ENCODE results near the gene PPP1R13B. TPM values are rescaled to one million over a fixed set of nuclear protein-coding genes. Genes with fewer than 3 reads are reported as not detected.
A peak's percentile ranks its signal among the peaks of the same experiment; 100 is the strongest.

The PPP1R13B gene
- total RNA-seq, 1 donor from 2014 or later, result 2.5 TPM

DNA sequence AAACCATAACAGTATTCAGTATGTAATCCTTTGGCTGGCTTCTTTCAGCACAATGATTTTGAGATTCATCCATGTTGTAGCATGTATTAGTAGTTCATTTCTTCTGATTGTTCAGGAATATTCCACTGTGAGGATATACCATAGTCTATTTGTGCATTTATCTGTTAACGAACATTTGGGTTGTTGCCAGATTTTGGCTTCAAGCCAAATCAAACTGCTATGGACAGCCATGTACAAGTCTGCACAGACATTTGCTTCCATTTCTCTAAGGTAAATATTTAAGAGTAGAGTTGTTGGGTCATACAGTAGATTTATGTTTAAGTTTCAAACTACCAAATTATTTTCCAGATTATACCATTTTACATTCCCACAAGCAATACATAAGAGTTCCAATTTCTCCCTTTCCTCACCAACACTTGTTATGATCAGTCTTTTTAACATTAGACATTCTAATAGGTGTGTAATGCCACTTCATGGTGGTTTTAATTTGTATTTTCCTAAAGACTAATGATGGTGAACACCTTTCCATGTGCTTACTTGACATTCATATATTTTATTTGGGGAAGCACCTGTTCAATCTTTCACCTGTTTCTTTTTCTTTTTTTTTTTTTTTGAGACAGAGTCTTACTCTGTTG is 75.2 kb downstream of the PPP1R13B start:
- H2AFZ ChIP-seq (replicated peaks), result no peak overlapping the region
- no peaks in the 10 kb centered on the region for H3K79me2 ChIP-seq (ENCODE audit: low read depth)
- H3K9ac ChIP-seq, result no peak overlapping the region
- H3K9me3 ChIP-seq (ENCODE audit: low read depth), result peaks cover 4% of the 10 kb centered on the region
- Mint-ChIP-seq H3K4me3 (no peak overlapping the region), H3K27me3 (ENCODE audit: insufficient read depth, low read depth) (peaks cover 2% of the 10 kb centered on the region), H3K36me3 (peaks cover 3% of the 10 kb centered on the region), H3K9me3 (peaks cover 7% of the 10 kb centered on the region), H3K27ac (no peak overlapping the region), H3K4me1 (peaks cover 4% of the 10 kb centered on the region)
- H3K4me3 ChIP-seq, result no peak overlapping the region
- no peak for TF ChIP-seq EZH2phosphoT487 (IDR thresholded peaks at IDR 0.05)
- no peak overlapping the region for H3K27ac ChIP-seq
- no peaks in the 10 kb centered on the region for H3F3A ChIP-seq (ENCODE audit: low read depth)
- no peaks in the 10 kb centered on the region for H3K4me1 ChIP-seq
- no peaks in the 10 kb centered on the region for H3K36me3 ChIP-seq
- H3K4me2 ChIP-seq, result no peak overlapping the region
- no peaks in the 10 kb centered on the region for H4K20me1 ChIP-seq (ENCODE audit: low read depth)
- H3K27me3 ChIP-seq, result no peaks in the 10 kb centered on the region
- no peak for DNase-seq (ENCODE audit: low spot score)

DNA sequence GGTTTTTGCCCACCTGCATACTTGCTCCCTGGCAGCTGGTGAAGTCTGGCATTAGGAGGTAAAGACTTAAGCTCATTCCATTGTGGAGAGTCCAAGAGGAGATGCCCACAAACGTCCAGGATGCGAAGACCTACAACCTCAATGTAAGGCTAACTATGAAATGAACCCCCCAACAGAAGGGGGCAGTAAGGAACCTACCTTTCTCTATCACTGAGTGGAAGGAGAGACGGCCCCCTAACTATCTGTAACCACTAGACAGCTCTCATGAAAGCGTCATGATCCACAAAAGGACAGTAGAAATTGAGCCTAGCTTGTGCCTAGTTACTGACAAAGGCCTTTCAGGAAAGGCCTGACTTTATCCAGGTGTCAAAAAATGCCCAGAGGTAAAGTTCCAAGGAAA is 76.5 kb downstream of the PPP1R13B start:
- Mint-ChIP-seq H3K9me3 (peaks cover 7% of the 10 kb centered on the region), H3K27ac (no peak overlapping the region), H3K4me1 (peaks cover 4% of the 10 kb centered on the region), H3K27me3 (ENCODE audit: insufficient read depth, low read depth) (peaks cover 2% of the 10 kb centered on the region), H3K4me3 (no peak overlapping the region), H3K36me3 (peaks cover 3% of the 10 kb centered on the region)
- TF ChIP-seq EZH2 (IDR thresholded peaks at IDR 0.05), result no peak
- peak; percentile 33 for TF ChIP-seq CTCF (IDR thresholded peaks at IDR 0.05)
- DNase-seq (ENCODE audit: low spot score), result peak; percentile 21
- Histone ChIP-seq H3K4me3 (no peak overlapping the region), H3K79me2 (ENCODE audit: low read depth) (no peaks in the 10 kb centered on the region), H3F3A (ENCODE audit: low read depth) (no peaks in the 10 kb centered on the region), H3K9me3 (ENCODE audit: low read depth) (peaks cover 4% of the 10 kb centered on the region), H3K4me1 (no peaks in the 10 kb centered on the region), H3K27me3 (no peaks in the 10 kb centered on the region), H4K20me1 (ENCODE audit: low read depth) (no peaks in the 10 kb centered on the region), H3K9ac (no peak overlapping the region), H3K27ac (no peak overlapping the region), H3K4me2 (no peak overlapping the region), H3K36me3 (no peaks in the 10 kb centered on the region), H2AFZ (replicated peaks) (no peak overlapping the region)

DNA sequence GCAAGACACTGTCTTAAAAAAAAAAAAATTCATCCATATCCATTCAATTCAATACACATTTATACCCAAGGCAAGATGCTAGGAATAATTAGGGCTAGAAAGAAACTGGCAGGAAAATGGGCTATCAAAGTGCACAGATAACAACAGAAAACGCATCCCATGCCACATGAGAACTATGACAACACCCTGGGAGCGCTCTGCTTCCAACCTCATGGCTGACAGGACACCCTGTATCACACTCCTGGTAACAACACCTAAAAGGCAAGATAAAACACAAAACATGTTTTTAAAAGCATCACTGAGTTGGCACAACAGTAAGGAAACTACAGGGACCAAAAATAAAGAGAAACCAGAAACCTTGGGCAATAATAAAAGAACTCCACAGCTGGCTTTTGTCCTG is 76.9 kb downstream of the PPP1R13B start:
- Histone ChIP-seq H3K79me2 (ENCODE audit: low read depth) (no peaks in the 10 kb centered on the region), H3K4me3 (no peak overlapping the region), H2AFZ (replicated peaks) (no peak overlapping the region), H3K27me3 (no peaks in the 10 kb centered on the region), H3K36me3 (no peaks in the 10 kb centered on the region), H3K9me3 (ENCODE audit: low read depth) (peaks cover 4% of the 10 kb centered on the region), H4K20me1 (ENCODE audit: low read depth) (no peaks in the 10 kb centered on the region), H3K4me1 (no peaks in the 10 kb centered on the region), H3K9ac (no peak overlapping the region), H3F3A (ENCODE audit: low read depth) (no peaks in the 10 kb centered on the region), H3K4me2 (no peak overlapping the region), H3K27ac (no peak overlapping the region)
- peaks cover 8% of the 10 kb centered on the region for H3K9me3 Mint-ChIP-seq
- TF ChIP-seq EZH2phosphoT487 (IDR thresholded peaks at IDR 0.05), result no peak
- TF ChIP-seq CTCF (IDR thresholded peaks at IDR 0.05), result no peak
- TF ChIP-seq EZH2 (IDR thresholded peaks at IDR 0.05), result no peak
- DNase-seq (ENCODE audit: low spot score), result no peak
- no peak overlapping the region for H3K27ac Mint-ChIP-seq
- peaks cover 4% of the 10 kb centered on the region for H3K4me1 Mint-ChIP-seq
- peaks cover 3% of the 10 kb centered on the region for H3K36me3 Mint-ChIP-seq
- no peak overlapping the region for H3K4me3 Mint-ChIP-seq
- H3K27me3 Mint-ChIP-seq (ENCODE audit: insufficient read depth, low read depth), result peaks cover 2% of the 10 kb centered on the region

GRCh38 chr14:103767336-103767894 is 80.0 kb downstream of the PPP1R13B start:
- Histone ChIP-seq H3F3A (ENCODE audit: low read depth) (no peaks in the 10 kb centered on the region), H3K36me3 (no peaks in the 10 kb centered on the region), H3K4me1 (peaks cover 5% of the 10 kb centered on the region), H3K9ac (no peak overlapping the region), H3K4me3 (no peak overlapping the region), H2AFZ (replicated peaks) (no peak overlapping the region), H3K27me3 (no peaks in the 10 kb centered on the region), H3K79me2 (ENCODE audit: low read depth) (no peaks in the 10 kb centered on the region), H3K9me3 (ENCODE audit: low read depth) (peaks cover 4% of the 10 kb centered on the region), H4K20me1 (ENCODE audit: low read depth) (no peaks in the 10 kb centered on the region), H3K4me2 (no peak overlapping the region), H3K27ac (no peak overlapping the region)
- Mint-ChIP-seq H3K27me3 (ENCODE audit: insufficient read depth, low read depth) (peaks cover 2% of the 10 kb centered on the region), H3K27ac (no peak overlapping the region), H3K36me3 (peaks cover 5% of the 10 kb centered on the region), H3K4me3 (no peak overlapping the region), H3K4me1 (peaks cover 20% of the 10 kb centered on the region), H3K9me3 (peaks cover 11% of the 10 kb centered on the region)
- no peak for TF ChIP-seq CTCF (IDR thresholded peaks at IDR 0.05)
- no peak for TF ChIP-seq EZH2phosphoT487 (IDR thresholded peaks at IDR 0.05)
- TF ChIP-seq EZH2 (IDR thresholded peaks at IDR 0.05), result no peak
- no peak for DNase-seq (ENCODE audit: low spot score)
